HG02610 (cell line): ENCODE data around the gene ESYT3.
"Not testable (repeated sequence)": the region's sequence is repeated elsewhere in the genome, so short reads cannot be mapped to it uniquely, and the experiment has no call there.

Experiments used
- ATAC-seq: cut with Tn5 transposase; IDR thresholded peaks from one replicate; pipeline ENCODE4 v1.9.1; 2021; ENCODE audit warnings: mild to moderate bottlenecking, moderate library complexity; ENCODE audit not compliant: unreplicated experiment

The ESYT3 gene

DNA sequence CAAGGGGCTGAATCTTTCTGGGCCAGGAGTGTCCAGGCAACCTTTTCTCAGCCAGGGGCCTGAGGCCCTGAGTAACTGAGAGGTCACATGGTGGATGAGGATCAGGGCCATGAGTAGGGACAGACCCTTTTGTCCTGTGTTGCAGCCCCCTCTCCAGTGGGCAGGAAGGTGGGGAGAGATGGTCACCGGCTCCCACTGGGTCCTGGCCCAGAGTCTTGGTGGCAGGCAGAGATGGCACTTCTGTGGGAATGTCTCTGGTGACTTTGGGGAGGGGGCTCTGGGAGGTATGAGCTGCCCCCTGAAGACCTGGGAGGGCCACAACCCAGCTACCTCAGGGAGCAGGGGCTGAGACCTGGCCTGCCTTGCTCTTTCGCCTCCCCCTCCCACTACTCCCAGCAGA lies 6.8 kb downstream of the ESYT3 start:
- ATAC-seq: no peak

- no peak for ATAC-seq
Observed at GRCh38 chr3:138441742-138442141, 7.3 kb downstream of the ESYT3 start.

GRCh38 chr3:138442433-138442832 lies 8.0 kb downstream of the ESYT3 start:
- no peak for ATAC-seq

DNA sequence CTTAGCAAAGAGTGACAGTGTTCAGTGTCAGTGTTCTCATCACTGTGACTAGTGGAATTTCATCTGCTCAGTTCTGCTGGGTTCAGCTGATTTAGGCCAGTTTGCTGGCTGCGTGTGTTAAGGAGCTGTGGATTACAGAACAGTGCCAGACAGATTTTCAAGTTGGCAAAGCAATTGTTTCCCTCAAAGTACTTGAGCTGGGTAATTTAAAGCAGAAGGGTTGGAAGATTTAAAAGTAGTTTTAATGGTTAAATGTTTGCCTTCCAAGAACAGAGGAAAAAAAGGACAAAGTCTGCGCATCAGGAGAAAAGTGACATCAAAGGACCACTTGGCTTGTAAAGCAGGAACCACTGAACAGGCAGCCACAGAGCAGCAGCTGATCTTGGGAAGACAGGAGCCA lies 8.7 kb downstream of the ESYT3 start:
- ATAC-seq: no peak

DNA sequence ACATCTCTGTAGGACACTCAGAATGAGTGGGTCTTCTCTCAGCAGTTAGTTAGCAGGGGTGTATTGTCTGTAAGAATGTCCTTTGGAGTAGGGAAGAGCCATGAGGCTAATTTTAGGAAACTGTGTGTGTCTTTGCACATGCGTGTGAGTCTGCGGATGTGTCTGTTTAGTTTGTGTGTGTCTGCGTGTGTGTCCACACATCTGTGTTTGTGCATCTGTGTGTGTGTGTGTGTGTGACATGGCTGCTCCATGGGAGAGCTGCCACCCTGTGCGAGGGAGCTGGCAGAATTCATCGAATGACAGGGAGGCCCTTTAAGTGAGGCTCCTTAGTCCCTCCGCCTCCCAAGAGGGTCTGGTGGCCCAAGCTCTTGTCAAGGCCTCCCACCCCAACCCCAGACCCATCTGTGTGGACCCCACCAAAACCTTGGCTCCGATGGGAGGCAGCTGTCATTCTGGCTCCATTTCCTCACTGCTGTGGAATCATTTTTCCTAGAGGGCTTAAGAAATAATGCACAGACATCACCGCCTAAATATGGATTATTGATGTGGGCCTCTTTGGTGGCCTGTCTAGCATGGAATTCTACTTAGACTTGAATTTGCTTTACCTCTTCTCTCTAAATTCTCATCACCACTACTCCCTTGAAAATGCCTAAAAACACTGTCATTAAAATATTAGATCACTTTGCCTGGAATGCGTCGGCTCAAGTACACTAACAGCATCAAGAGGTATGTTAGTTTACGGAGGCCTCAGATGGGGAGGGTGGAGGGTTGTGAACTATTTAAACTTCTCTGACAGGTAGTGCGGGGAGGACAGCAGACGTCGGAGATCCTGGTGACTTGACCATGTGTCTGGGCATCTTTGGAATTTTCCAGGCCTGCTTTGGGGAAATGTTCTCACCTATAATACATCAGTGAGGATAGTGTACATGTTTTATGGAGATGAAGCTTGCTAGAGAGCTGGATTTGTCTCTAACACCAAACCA lies 9.4 kb downstream of the ESYT3 start:
- no peak for ATAC-seq

DNA sequence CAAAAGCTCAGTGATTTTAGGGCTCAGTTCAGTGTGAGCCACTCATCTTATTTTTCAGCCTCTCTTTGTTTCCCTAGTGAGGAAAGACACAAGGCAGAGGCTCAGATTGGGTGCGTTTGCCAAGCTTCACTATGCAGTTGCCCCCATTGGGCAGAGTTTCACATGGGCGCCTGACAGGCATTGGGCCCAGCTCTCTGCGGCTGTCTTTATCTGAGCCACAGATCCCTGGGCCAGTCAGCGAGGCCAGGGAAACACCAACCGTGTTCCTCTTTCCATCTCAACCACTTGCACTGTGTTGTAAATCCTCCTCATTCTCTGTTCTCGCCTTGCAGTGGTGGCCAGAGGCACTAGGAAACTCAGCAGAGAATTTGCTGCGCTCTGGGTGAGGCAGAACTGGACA lies 10.8 kb downstream of the ESYT3 start:
- ATAC-seq: no peak

GRCh38 chr3:138445654-138446053 lies 11.2 kb downstream of the ESYT3 start:
- no peak for ATAC-seq

DNA sequence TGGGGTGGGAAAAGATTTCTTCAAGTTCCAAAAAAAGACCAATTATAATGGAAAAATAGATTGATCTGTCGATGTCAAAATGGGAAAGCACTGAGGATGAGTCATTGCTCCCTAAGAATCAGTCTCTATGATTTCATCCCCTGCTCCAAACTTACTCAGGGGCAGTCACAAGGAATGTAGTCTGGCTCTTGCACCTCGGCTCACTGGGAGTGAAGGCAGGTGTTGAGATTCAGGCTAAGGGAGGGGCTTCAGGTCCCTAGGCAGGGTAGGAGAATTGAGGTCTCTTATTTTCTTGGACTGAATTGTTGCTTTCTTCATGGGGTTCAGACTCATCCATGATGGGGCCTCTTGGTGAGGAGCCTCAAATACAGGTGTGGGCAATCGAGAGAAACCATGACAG lies 14.2 kb downstream of the ESYT3 start:
- ATAC-seq: no peak

GRCh38 chr3:138449490-138449889 lies 15.1 kb downstream of the ESYT3 start:
- no peak for ATAC-seq

GRCh38 chr3:138450181-138450580 lies 15.8 kb downstream of the ESYT3 start:
- no peak for ATAC-seq

GRCh38 chr3:138450704-138451424 lies 16.4 kb downstream of the ESYT3 start:
- ATAC-seq: no peak

DNA sequence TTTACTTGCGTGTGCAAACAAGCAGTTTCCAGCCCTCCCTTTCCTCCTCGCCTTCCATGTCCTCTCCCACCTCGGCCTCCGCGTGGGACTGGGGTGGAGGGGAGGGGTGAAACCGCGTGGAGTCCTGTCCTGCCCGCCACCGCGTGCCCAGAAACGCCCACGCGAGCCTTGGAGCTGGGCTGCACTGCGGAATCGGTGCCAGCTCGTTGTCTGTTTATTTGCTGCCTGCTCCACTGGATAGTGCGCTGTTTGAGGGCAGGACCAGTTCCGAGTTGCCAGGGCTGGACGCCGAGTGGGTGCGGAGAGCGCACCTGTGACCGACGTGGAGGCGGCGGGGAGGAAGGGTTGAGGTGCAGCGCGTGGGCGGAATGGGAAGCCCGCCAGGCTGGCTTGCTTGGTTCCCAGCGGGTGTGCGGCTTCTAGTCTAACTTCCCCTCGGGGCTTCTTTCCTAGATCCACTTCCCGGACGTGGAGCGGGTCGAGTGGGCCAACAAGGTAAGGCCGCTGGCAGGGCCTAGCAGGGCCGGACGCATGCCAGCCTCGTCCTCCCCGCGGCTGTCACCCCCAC lies 17.3 kb downstream of the ESYT3 start:
- ATAC-seq: no peak

DNA sequence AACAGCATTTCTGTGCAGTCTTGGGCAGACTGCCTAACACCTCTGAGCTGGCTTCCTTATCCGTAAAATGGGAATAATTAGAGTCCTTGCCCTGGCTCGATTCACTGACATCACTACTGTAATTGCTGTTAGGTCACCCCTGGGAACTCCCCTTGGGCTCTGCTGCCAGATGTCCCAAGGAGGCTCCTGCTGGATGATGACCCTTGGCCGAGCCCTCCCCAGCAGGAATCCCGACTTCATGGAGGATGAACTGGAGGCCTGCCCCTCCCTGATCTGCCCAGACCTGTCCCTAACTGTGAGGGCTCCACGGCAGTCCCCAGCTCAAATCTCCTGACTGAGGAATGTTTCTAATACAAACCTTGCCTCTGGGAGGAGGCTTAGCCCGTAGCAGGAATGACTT lies 18.0 kb downstream of the ESYT3 start:
- ATAC-seq: no peak

DNA sequence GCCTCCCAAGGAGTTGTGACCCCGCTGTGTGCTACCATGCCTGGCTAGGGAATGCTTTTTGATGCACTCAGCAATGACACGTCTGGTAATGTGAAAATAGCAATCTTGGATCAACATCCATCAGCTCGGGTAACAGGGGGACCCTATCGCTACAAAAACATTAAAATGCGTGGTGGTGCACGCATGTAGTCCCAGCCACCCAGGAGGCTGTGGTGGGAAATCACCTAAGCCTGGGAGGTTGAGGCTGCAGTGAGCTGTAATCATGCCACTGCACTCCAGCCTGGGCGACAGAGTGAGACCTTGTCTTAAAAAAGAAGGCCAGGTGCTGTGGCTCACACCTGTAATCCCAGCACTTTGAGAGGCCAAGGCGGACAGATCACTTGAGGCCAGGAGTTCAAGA lies 19.5 kb downstream of the ESYT3 start:
- not testable (repeated sequence) for ATAC-seq

DNA sequence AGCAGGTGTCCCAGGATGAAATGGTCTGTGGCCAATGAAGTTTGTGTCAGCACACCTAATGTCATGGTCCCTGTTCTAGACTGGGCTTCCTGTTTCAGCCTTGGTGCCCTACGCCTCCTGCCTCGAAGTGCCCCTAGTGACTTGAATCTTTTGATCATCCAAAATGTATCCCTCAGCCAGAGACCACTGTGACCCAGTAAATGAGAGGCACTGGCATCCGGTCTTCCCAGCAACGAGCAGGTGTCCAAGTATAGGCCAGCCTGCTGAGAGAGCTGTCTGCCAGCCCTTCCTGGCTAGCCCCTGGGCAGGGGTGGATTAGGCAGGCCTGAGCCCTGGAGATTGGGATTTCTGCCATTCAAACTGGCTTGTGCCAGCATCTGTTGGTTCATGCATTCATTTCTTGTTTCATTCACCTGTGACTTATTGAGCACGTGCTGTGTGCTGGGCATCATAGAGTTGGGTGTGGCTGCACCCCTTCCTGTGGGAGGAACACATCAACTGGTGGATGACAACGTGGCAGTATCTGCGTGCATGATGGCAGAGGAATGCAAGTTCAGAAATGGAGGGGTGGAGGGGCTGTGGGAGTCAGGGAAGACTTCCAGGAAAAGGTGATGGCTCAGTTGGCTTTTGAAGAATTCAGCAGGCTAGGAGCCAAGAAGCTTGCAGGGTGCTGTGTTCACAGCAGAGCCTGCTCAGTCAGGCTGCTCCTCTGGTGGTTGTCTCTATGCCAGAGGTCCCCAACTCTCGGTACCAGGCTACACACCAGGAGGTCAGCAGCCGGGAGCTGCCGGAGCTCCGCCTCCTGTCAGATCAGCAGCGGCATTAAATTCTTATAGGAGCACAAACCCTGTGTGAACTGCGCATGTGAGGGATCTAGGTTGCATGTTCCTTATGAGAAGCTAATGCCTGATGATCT lies 21.6 kb downstream of the ESYT3 start:
- no peak for ATAC-seq

GRCh38 chr3:138456961-138457862 lies 22.8 kb downstream of the ESYT3 start:
- ATAC-seq: no peak

- no peak for ATAC-seq
Observed at GRCh38 chr3:138457863-138458735, 23.7 kb downstream of the ESYT3 start.

DNA sequence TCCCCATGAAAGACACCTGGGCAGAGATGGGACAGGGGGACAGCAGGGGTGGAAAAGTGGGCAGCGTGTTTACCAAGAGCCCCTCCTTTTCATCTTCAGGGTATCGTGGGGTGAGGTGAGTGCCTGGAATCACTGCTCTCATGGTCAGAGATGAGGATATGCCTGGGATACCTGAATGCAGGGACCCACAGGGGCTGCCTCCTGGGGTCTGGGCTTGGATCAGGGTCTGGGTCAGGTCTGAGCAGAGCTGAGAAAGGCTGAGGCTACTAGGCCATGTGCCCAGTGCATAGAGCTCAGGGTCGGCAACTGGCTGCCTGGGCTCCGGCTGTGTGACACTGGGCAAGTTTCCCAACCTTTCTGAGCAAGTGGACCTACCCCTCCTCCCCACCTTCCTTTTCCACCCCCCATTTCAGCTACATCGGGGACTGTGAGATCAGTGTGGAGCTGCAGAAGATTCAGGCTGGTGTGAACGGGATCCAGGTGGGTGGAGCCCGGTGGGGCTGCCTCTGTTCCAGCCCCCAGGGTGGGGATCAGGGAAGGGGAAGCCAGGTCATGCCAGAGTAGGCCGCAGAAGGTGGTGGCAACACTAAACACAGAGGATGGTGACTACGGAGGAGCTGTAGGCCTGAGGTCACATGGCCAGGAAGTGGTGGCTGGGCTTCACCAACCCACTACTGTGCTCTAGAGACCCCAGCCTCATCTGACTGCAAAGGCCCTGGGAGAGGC lies 24.5 kb downstream of the ESYT3 start:
- no peak for ATAC-seq
